Renal cortical epithelial cell (primary cell): ENCODE measurements around the gene RFTN2. TPM values are rescaled to one million over a fixed set of nuclear protein-coding genes. Genes with fewer than 3 reads are reported as not detected.
A peak's percentile ranks its signal among the peaks of the same experiment; 100 is the strongest.
"Not testable (repeated sequence)": the region's sequence is repeated elsewhere in the genome, so short reads cannot be mapped to it uniquely, and the experiment has no call there.

Source experiments
- DNase-seq: peaks from one replicate; pipeline ENCODE4 v3.0.0-alpha.2; 2011; ENCODE audit warnings: low read depth
- total RNA-seq: library from RNA; depleted of rRNA; stranded (reverse); fragments of >200 nt; gene quantifications from 2 replicates; pipeline ENCODE4 v1.2.3, GENCODE V29; 2014

RFTN2 gene
- total RNA-seq, 1 donor from 2014 or later, result 0.05 TPM

DNA sequence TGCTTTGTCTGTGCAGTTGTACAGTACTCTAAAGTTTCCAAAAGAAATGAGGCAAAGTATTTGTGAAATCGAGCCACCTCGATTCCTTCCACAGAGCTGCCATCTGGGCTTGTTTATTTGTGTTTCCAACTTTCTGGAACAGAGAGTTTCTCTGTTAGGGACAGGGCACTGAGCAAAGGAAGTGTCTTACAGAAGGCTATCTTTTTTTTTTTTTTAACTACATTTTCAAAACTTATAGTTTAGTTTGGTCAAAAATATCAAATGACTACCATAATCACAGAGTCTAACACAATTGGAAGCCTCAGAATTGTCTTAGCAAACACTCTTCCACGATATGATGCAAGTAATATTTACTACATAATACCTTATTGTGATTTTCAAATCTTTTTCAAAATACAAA, 796 bp downstream of the RFTN2 start:
- DNase-seq, result no peak

DNA sequence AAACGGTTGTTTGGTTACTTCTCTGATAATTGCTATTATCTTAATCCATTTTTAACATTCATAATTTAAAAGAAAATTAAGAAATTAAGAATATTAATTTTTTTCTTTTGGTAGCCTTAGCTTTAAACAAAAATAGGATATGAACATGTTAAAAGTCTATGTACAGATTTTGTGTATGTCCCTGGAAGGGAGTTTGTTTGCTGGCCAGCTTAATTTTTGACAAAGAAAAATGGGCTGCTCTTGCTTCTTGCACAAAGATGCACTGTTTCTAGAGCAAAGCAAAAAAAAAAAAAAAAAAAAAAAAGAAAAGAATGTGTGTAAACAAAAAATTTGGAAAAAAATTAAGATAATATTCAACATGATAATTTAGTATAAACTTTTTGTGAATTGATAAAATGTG, 1.3 kb downstream of the RFTN2 start:
- no peak for DNase-seq

DNA sequence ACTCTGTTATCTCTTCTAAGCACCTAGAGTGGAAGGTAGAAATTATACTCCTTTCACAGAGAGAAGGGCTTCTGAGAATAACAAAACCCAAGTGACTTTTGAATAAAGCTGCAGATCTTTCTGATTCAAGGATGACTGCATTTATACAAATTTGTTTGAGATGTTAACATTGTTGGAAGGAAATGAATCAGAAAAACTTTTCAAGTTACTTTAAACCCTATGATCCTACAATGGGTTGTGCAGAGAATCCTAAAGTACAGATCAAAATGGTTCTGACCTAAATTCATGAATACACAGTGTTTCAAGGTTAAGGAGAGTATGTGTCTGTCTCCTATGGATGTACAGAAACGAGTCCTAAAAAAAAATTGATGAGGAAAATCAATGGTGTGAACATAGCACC, 1.8 kb downstream of the RFTN2 start:
- DNase-seq, result no peak

DNA sequence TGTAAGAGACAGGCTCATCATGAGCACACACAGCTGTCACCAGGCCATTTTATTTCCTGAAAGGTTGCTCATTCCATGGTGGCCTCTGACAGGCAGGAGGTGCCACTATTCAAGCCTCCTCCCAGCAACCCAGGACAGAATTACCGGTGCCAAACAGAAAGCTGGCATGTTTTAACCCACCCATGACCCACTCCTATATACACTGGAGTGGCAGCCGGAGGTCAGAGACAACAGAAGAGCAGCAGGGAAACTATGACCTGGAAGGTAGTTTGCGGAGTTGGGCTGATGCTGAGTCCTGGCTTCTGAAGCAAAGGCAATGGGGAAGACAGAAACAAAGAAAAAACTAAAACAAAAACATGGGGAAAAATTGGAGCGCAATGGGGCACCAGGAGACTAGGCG, 2.3 kb downstream of the RFTN2 start:
- no peak for DNase-seq

DNA sequence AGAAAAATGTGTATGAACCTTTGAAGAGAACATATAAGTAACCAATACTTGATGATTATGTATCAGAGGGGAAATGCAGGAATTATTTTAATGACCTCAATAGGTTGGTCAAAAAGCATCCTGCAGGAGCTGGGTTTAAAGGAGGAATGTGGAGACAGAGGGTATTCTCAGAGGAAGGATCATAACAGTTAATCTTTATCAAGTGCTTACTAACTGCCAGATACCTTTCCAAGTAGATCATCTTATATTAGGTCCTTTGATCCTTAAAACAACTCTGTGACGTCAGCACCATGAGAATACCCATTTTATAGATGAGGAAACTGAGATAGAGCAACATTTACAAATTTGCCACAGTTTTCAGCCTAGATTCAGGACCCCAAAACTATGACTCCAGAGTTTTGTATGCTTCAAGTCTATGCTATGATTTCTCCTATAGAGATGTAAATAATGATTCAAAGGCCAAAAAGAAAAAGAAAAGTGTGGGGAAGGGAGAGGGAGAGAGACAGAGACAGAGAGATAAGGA, 3.0 kb downstream of the RFTN2 start:
- DNase-seq, result peak; percentile 24

DNA sequence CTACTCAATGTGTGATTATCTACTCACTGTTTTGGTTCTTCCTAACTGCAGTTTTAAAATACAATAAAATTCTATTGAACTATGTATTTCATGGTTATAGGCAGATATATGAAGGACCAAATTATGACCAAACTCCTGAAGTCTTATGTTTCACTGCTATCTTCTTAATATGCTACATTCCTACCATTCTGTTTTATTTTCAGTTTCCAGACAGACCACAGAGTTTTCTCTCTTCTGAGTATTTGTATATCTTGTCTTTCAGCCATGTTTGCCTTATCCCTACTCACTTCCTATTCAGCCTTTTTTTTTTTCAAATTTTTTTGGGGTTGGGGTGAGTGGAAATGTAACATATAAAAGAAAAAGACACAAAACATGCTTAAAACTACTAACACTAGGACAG, 6.3 kb downstream of the RFTN2 start:
- no peak for DNase-seq

DNA sequence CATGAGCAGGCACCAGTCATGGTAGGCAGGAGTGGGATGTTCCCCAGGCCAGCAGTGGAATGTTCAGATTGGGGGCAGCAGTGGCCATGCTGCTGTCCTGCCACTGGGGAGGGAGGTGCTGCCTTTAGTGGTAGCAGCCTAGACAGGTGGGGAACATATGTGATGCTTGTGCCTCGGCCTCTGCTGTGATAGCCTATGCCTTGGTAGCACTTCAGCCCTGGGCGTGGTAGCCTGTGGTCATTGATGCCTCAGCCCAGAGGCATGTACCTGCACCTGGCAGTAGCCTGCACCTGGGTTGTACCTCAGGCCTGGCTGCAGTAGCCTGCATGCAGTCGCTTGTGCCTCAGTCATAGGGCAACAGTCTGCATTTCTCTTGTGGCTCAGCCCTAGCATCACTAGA, 7.1 kb downstream of the RFTN2 start:
- no peak for DNase-seq

DNA sequence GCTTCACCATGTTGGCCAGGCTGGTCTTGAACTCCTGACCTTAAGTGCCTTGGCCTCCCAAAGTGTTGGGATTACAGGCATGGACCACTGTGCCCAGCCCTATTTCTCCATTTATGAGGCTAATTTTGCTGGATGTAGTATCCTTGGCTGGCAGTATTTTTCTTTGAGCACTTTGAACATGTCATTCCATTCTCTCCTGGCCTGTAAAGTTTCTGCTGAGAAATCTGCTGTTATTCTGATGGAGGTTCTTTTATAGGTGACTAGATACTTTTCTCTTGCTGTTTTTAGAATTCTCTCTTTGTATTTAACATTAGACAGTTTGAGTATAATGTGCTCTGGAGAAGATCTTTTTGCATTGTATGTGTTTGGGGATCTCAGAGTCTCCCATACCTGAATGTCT, 9.1 kb downstream of the RFTN2 start:
- DNase-seq, result no peak

DNA sequence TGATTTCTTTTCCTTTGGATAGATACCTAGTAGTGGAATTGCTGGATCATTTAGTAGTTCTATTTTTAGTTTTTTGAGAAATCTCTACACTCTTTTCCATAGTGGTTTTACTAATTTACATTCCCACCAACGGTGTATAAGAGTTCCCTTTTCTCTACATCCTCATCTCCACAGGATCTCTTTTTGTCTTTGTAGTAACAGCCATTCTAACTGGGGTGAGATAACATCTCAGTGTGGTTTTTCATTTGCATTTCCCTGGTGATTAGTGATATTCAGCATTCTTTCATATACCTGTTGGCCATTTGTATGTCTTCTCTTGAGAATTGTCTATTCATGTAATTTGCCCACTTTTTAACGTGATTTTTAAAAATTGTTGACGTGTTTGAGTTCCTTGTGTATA, 13.8 kb downstream of the RFTN2 start:
- DNase-seq, result no peak

DNA sequence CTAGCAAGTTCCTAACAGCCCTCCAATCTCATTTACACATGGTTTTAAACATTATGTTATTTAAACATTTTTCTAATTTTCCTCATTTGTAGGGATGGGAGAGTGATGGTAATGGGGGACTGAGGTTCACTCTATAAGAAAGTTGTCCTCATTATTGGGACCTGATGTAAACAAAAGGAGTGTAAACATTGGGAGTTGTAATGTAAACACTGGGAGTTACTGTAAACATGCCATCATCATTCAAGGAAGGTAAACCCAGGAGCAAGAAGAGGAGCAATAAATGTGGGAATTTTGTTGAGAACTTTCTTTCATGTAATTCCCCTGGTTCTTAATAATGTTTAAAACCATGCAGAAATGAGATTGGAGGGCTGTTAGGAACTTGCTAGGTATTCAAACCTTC, 17.8 kb downstream of the RFTN2 start:
- no peak for DNase-seq

DNA sequence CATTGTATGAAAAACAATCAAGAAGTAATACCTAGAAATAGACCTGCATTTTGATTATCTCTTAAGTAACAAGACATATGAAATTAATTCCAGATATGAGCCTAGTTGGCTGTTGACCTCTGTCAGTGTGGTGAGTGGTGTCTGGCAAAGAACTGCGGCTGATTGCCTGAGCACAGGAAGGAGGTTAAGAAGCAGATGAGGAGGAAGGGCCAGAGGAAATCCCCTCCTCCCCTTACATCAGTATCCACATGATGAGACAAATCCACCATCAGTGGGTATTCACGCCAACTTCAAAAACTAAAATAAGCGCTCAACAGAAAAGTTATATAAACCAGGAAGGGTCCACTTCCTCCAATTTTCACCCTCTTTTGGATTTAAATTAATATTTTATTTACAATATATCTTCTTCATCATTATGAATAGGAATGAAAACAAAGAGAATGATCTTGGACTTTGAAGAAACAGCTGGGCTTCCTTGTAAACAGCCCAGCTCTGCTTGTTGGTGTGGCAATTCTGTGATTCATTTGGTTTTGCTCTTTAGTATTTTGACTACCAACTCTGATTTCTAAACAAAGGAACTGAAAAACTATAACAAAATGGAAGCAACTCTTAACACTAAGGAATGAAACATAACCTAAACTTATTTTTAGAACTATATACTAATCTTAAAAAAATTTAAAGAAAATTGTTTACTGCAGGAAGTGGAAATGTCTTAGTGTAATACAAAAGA, 27.3 kb downstream of the RFTN2 start:
- DNase-seq, result peak; percentile 1

DNA sequence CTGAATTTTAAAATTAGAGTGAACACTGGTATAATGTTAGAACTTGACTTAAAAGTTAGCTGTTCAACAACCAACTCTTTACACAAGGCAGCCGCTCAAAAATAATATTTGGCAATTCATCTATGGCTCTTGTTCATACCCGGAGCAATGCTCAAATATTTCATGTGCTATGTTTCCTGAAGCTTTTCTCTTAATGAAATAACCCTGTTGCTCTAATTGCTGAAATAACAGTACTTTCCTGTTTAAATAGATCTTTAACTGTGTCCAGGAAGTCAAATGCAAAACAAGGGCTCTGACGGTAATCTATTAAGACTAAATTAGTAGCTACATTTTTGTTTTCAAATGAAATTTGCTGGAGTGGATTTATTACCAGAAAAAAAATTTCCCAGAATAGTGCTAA, 33.7 kb downstream of the RFTN2 start:
- no peak for DNase-seq

DNA sequence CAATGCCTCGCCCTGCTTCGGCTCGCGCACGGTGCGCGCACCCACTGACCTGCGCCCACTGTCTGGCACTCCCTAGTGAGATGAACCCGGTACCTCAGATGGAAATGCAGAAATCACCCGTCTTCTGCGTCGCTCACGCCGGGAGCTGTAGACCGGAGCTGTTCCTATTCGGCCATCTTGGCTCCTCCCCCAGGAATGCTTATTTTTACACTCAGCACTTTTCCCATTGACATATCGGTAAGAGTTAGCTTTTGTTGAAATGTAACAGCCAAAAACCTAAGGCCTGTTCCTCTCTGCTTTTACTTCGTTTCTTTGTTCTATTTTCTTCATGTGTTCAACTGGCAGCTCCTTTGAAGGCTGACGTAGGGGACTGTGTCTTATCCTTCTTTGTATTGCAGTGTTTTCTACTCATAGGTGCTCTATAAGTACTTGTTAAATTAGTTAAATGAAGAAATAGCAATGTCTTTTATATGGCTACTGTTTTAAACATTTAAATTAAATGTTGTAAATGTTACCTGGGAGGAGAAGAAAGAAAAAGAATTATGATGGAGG, 34.7 kb downstream of the RFTN2 start:
- not testable (repeated sequence) for DNase-seq

DNA sequence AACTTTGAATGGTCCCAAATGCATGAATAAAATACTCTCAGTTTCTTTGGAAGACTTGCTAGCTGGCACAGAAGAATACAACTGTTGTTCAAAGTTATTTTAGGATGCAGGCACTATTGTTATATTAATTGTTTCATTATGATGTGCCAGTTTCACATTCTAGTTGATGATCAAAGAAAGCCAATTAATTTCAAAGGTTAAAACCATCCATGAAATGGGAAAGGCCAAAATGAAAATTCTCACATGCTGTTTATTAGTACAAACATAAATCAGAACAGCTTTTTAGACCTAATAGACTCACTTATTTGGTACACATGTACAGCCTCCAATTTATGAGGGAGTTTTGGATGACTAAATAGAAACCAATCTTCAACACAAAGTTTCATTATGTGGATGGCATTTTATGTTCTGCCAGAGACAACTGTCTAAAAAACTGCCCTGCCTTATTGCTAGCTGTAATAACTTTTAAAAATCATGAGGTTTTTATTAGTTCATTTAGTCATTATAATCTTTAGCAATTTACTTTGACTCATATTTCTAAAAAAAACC, 42.2 kb downstream of the RFTN2 start:
- DNase-seq, result no peak

DNA sequence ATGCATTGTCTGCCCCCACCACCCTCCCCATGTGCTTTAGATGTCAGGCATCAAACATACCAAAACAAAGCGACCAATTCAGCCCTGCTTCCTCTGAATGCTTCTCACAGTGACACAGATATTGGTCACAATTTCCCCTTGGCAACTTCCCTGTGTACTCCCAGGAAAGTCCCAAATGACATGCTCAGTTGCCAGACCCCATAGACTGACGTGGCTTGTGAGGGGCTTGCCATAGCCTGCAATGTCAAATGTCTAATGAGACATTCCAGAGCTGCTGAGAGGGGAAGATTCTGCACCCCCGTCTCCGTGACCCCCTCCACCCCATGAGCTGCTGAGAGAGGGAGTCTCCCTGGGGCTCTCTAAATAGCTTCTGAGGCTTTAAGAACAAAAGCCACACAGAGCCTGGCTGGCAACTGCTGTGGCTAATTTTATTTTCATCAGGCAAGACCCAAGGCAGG, 47.3 kb downstream of the RFTN2 start:
- DNase-seq, result no peak

DNA sequence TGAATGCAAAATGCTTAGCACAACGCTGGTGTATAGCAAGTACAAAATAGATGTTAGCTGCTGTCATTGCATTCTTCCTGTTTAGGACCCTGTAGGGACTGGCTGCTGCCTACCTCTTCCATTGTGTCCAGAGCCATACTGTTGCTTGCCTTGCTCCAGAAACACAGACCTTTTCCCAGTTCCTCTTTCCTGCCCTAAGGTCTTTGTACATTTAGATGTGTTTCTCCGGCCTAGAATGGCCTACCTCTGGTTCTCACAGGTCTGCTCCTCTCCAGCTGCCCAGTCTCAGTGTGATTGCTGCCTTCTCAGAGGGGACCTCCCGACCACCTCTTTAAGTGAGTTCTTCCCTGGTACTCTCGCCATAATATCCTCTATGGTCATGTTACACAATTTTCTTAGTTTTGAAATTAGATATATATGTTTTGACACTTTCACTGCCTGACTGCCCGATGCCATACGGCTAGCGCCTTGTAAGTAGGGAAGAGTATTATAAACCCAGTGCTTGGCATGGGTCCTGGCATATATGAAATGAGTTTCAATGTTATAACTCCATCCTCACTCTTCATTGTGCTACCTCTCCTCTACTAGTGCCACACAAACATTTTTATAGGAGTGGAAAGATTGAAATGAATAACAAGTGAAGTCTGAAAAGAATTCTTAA, 48.3 kb downstream of the RFTN2 start:
- DNase-seq, result no peak

DNA sequence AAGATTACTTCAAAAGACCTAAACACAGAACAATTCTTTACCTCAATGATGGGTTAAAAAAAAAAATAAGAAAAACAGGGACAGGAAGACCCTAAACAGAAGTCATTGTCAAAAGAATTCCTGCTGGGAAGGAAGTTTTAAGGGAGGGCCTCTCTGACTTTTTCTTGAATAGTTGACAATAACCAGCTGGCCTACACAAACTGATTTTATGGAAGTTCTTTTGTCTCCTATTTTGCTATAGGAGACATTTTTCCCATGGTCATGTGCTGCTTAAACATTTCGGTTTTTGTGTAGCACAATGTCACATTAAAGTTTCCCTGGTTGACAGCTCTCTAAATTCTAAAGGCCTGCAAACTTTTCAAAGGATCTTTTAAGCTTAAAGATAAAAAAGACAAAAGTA, 55.3 kb downstream of the RFTN2 start:
- no peak for DNase-seq

DNA sequence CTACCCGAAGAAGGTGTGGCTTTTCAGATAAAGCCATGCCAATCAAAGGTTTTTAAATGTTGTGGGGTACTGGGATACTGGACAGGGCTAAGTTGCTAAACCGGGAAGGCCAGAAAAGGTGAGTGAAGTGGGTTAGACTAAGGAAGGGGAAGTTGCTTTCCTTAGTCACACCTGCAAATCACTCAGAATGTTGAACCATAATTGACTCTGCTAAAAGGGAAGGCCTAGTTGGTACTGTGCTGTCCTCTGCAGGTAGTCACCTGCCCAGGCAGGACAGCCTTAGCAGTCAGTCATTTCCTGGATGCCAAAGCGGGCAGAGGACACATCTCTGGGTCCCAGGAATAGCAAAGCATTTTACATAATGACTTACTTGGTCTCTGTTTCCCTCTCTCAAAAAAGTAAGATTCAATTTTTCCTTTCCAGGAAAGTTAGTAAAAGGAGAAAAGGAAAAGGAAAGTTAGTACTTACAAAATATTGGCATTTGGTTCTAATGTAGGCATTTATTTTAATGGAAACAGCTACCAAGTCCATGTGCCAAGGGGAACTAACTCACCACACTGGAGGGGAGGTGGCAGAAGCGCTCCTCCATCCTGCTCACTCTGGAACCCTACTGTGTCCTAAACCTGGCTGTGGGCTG, 60.3 kb downstream of the RFTN2 start:
- DNase-seq, result peak; percentile 30

DNA sequence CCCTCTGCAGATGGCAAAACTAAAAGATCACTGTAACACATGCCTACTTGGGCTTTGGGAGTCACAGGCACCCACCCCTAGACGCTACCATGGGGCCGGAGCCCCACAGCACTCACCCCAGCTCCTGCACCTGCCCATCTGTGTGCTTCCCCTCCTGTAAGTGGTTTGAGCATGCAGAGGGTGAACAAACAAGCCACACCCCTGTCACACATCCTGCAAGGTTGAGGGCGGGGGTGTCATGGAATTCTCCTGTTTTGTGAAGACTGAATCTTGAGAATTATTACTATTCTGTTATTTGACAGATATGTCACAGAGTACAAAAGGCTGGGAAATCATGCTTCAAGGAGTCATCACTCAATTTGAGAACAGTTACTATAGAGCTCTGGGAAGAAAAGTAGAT, 60.9 kb downstream of the RFTN2 start:
- no peak for DNase-seq

DNA sequence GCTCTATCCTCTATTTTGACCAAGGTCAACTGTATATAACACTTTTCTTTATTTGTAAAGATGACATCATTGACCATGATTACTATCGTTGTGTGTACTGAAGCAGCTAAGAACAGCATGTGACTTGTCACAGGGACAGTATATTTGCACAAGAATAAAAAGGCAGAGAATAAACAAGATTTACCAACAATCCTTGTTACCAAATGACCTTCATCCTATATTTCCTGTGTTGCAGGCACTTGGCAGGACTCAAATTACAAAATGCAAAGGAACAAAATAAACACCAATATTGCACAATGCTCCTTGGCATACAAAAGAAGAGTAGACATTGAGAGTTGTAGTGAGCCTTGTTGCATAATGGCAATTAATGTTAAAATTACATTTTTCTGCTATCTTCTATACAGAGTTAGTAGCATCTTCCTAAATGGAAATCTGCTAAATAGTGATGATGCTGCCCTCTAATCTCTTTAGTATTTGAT, 61.8 kb downstream of the RFTN2 start:
- DNase-seq, result peak; percentile 23

DNA sequence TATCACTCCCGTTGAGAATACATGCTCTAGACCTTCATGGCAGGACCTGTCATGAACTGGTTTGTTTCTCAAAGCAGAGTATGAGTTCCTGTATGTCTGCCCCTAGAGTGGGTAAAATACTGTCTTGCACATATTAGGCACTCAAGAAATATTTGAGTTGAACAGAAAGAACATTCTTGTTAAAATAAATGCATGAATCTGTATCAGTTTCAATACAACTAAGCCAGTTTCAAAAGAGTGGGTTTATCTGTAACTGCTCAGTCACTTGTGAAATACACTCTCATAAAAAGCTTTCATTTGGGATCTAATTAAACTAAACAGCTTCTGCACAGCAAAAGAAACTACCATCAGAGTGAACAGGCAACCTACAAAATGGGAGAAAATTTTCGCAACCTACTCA, 69.2 kb downstream of the RFTN2 start:
- peak; percentile 6 for DNase-seq
